Smooth muscle cell of the umbilical artery (primary cell): ENCODE measurements around the gene FASTK. TPM values are rescaled to one million over a fixed set of nuclear protein-coding genes. Genes with fewer than 3 reads are reported as not detected.

Experiments
- total RNA-seq: library from RNA; depleted of rRNA; stranded (reverse); fragments of >200 nt; gene quantifications from 2 replicates; pipeline ENCODE4 v1.2.3, GENCODE V29; 2014

FASTK gene, protein sequence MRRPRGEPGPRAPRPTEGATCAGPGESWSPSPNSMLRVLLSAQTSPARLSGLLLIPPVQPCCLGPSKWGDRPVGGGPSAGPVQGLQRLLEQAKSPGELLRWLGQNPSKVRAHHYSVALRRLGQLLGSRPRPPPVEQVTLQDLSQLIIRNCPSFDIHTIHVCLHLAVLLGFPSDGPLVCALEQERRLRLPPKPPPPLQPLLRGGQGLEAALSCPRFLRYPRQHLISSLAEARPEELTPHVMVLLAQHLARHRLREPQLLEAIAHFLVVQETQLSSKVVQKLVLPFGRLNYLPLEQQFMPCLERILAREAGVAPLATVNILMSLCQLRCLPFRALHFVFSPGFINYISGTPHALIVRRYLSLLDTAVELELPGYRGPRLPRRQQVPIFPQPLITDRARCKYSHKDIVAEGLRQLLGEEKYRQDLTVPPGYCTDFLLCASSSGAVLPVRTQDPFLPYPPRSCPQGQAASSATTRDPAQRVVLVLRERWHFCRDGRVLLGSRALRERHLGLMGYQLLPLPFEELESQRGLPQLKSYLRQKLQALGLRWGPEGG
- total RNA-seq = 62.7 and 88.8 TPM in 2 replicates

GRCh38 chr7:151080522-151081169 is at the start of gene FASTK:
Gene FASTK (minus strand): TSS chr7:151080809. CDS start chr7:151080766, 43 bp downstream.

GRCh38 chr7:151085691-151086620 is 5.3 kb upstream of the FASTK start, which contains the start of gene AGAP3:
Gene AGAP3 (plus strand): TSS chr7:151086475. CDS start chr7:151086742, 267 bp downstream.

DNA sequence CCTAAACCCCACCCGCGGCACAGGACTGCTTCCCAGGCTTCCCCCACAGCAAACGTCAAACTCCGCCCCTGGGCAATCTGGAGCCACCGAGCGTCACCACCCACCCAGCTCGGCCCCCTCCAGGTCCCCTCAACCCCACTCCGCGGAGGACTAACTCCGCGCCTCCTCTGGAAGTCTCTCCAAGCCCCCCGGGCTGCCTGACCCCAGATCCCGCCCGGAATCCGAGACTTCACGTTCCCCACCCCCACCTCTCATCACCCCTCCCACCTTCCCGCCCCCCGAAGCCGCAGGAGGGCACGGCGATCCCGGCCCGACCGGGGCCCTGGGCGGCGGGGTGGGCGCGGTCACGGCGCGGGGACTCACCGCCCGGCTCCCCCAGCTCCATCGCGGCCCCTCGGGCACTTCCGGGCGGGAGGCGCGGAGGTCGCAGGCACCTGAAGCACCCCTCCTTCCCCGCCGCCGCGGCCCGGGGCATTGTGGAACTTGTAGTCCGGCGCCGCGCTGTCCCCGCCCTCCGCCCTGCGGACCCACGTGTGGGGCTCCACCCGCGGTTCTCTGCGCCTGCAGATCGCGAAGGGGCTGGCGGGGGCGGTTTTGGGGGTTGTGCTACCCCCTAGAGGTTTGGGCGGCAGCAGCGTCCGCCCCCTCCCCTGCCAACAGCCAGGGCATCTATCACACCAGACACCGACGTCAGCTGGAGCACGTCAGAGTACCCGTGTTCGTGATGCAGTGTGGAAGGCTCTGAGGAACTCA is 2.6 kb upstream of the FASTK start, which contains the start of gene TMUB1:
TMUB1 (minus strand) TSS at position 423 of the 753 bp plus-strand sequence. CDS start 930 bp downstream, outside the sequence.

DNA sequence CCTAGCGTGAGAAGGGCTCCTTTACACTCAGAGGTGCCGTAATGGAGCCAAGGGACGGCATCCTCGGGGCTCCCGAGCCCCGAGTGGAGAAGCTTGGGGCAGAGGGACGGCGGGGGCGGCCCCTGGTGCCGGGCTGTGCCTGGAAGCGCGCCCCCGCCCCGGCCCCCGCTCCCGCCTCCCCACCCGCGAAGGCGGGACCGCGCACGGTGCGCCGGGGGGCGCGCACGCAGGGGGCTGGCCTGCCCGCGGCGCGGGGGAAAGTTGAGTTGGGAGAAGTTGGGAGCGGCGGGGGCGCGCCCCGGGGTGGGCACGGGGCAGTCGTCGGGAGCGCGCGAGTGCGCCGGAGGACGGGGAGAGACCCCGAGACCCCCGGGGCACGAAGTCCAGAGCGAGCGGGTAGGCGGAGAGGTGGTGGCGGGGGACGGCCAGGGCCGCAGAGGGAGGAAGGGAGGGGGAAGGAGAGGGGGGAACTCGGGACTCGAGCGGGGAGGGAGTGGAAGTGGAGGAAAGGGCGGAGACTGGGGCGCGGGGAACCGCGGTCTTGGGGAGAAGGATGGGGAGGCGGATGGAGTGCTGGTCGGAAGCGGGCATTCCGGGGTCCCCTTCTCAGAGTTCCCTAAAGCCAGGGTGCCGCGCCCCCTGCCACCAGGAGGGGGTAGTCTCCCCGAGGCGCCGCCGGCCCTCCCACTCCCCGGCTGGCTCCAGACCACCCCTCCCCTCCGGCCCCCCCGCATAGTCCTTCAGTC is 21.1 kb downstream of the FASTK start, which contains the start of gene SLC4A2:
SLC4A2 (plus strand) TSS at position 223 of the 746 bp plus-strand sequence. CDS start 2,399 bp downstream, outside the sequence.

GRCh38 chr7:151057506-151057988 is 23.1 kb downstream of the FASTK start, which contains the start of gene CDK5:
Gene CDK5 (minus strand): TSS chr7:151057897. CDS start chr7:151057848, 49 bp downstream.

GRCh38 chr7:151047976-151048815 is 32.4 kb downstream of the FASTK start, which contains the start of gene ASIC3:
Gene ASIC3 (plus strand): TSS chr7:151048531. CDS start chr7:151048886, 355 bp downstream.

GRCh38 chr7:151028131-151028947 is 52.3 kb downstream of the FASTK start, which contains the start of gene ABCB8:
Gene ABCB8 (plus strand): TSS chr7:151028450. CDS start chr7:151028516, 66 bp downstream.

Other genes starting within 250 kb of the FASTK start
- not detected in 2 replicates for gene AOC1, start 228.3 kb downstream of the FASTK start, total RNA-seq
- 2.7 and 3.8 TPM in 2 replicates for gene KCNH2, start 102.5 kb downstream of the FASTK start, total RNA-seq
- 2.1 and 6.5 TPM in 2 replicates for gene NOS3, start 89.8 kb downstream of the FASTK start, total RNA-seq
- 1.6 and 2.1 TPM in 2 replicates for gene ATG9B, start 56.3 kb downstream of the FASTK start, total RNA-seq
- gene ABCB8, start 52.4 kb downstream of the FASTK start, total RNA-seq = 38.6 and 45.9 TPM in 2 replicates
- 0.05 TPM in 1 of 2 replicates, not detected in the other for gene ASIC3, start 32.3 kb downstream of the FASTK start, total RNA-seq
- gene CDK5, start 22.9 kb downstream of the FASTK start, total RNA-seq = 21.5 and 34.1 TPM in 2 replicates
- gene SLC4A2, start 21.2 kb downstream of the FASTK start, total RNA-seq = 92.3 and 104 TPM in 2 replicates
- 20.2 and 25.5 TPM in 2 replicates for gene TMUB1, start 2.7 kb upstream of the FASTK start, total RNA-seq
- 44.2 and 84.8 TPM in 2 replicates for gene AGAP3, start 5.7 kb upstream of the FASTK start, total RNA-seq
- gene GBX1, start 86.9 kb upstream of the FASTK start, total RNA-seq = not detected in 2 replicates
- not detected in 2 replicates for gene ASB10, start 106.4 kb upstream of the FASTK start, total RNA-seq
- not detected in 2 replicates for gene H2BK1, start 129.7 kb upstream of the FASTK start, total RNA-seq
- gene ABCF2, start 146.4 kb upstream of the FASTK start, total RNA-seq = 71.6 and 85.4 TPM in 2 replicates
- 158 and 194 TPM in 2 replicates for gene CHPF2, start 151.7 kb upstream of the FASTK start, total RNA-seq
- gene SMARCD3, start 167.9 kb upstream of the FASTK start, total RNA-seq = 25.7 and 41.3 TPM in 2 replicates